Measurements from ENCODE around the gene KLHL5.
"Not testable (repeated sequence)": the region's sequence is repeated elsewhere in the genome, so short reads cannot be mapped to it uniquely, and the experiment has no call there.

KLHL5 gene

DNA sequence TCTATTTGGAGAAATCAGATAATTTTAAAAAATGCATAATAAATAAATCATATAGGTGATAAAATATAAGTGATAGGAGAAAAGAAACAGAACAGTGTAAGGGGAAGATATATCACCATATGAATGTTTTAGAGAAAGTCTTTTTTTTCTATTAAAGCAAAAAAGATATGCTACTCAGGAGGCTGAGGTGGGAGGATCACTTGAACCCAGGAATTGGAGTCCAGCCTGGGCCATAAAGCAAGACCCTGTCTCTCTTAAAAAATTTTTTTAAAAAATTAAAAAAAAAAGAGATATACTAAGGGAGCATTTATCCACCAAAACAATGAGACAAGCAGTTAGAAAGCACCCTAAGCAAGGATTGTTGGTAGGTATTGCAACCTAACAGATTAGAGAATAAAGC, 35.9 kb upstream of the KLHL5 start:
- Histone ChIP-seq H3K27ac (ENCODE audit: low read depth, low read length) (no peak overlapping the region), H2AK5ac (ENCODE audit: low read length) (no peak overlapping the region), H3K79me2 (ENCODE audit: control insufficient read depth, insufficient read depth, low read length, poor library complexity) (no peaks in the 10 kb centered on the region), H2AFZ (ENCODE audit: insufficient read depth, low read length, poor library complexity) (no peak overlapping the region), H3K4me2 (ENCODE audit: low read length) (no peak overlapping the region), H3K79me1 (ENCODE audit: low read length) (no peaks in the 10 kb centered on the region), H4K12ac (ENCODE audit: low read depth, low read length) (no peak overlapping the region), H2BK5ac (ENCODE audit: low read depth, low read length, poor library complexity) (no peak overlapping the region), H3K36me3 (ENCODE audit: control insufficient read depth in 1 of 2, insufficient read depth in 2 of 2, low read length in 2 of 2) (no peaks in the 10 kb centered on the region), H3K9ac (ENCODE audit: low read length) (no peak overlapping the region), H3K4me1 (ENCODE audit: control insufficient read depth in 1 of 2, insufficient read depth in 2 of 2, low read length in 2 of 2) (no peaks in the 10 kb centered on the region), H4K8ac (ENCODE audit: low read depth, low read length) (no peak overlapping the region), H3K4ac (ENCODE audit: low read depth, low read length) (no peak overlapping the region), H3K14ac (ENCODE audit: low read length) (no peak overlapping the region), H3K18ac (ENCODE audit: low read length) (no peak overlapping the region), H2BK12ac (ENCODE audit: low read length) (no peak overlapping the region), H3K27me3 (ENCODE audit: insufficient read depth, low read length) (no peaks in the 10 kb centered on the region), H3K4me3 (ENCODE audit: low read depth, low read length) (no peak overlapping the region), H4K91ac (ENCODE audit: low read depth, low read length) (no peak overlapping the region), H3K9me3 (ENCODE audit: insufficient read depth, low read depth, low read length) (no peaks in the 10 kb centered on the region), H2BK120ac (ENCODE audit: insufficient read depth, low read length, poor library complexity) (no peak overlapping the region), H3K23ac (ENCODE audit: low read length) (no peak overlapping the region)
- DNase-seq: no peak

DNA sequence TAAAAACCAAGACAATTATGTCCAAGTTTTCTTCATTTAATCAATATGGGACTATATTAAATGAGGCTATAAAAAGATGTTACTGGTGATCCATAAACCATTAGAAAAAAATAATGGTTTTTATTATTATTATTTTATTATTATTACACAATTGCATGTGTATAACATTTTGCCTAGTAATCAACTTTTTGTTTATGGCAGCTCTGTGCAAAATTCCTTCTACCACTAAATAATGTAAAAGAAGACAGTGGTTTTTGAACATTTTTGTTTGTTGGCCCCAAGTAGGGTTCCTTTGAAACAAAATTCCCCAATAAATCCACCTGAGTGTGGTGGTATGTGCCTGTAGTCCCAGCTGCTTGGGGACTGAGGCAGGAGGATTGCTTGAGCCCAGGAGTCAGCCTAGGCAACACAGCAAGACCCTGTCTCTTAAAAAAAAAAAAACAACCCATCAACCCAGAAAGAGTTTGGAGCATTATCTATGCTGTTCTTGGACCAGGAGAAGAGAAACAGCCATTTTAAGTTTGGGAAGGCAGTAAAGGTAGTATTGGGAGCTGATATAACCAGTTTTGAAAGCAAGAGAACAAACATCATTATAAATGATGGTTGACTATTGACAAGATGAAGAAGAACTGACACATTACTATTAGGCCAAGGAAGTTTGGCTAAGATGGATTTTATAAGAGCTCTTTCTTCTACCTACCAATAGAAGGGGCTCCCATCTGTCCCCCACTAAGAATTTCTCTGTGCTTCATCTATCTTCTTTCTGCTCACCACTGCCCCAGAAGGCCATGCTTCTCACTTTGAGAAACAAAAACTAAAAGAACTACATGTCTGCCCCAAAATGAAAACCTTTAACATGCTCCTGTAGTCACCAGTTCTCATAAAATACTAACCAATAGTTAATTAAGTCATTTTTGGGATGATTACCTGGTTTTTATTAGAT, 32.0 kb upstream of the KLHL5 start:
- Histone ChIP-seq H2AK5ac (ENCODE audit: low read length) (no peak overlapping the region), H2BK5ac (ENCODE audit: low read depth, low read length, poor library complexity) (no peak overlapping the region), H3K4me3 (ENCODE audit: low read depth, low read length) (no peak overlapping the region), H3K18ac (ENCODE audit: low read length) (no peak overlapping the region), H3K79me1 (ENCODE audit: low read length) (no peaks in the 10 kb centered on the region), H2AFZ (ENCODE audit: insufficient read depth, low read length, poor library complexity) (no peak overlapping the region), H3K14ac (ENCODE audit: low read length) (no peak overlapping the region), H3K27ac (ENCODE audit: low read depth, low read length) (no peak overlapping the region), H3K79me2 (ENCODE audit: control insufficient read depth, insufficient read depth, low read length, poor library complexity) (no peaks in the 10 kb centered on the region), H3K4me2 (ENCODE audit: low read length) (no peak overlapping the region), H3K9ac (ENCODE audit: low read length) (no peak overlapping the region), H2BK12ac (ENCODE audit: low read length) (no peak overlapping the region), H3K27me3 (ENCODE audit: insufficient read depth, low read length) (no peaks in the 10 kb centered on the region), H3K4me1 (ENCODE audit: control insufficient read depth in 1 of 2, insufficient read depth in 2 of 2, low read length in 2 of 2) (no peaks in the 10 kb centered on the region), H4K91ac (ENCODE audit: low read depth, low read length) (no peak overlapping the region), H3K36me3 (ENCODE audit: control insufficient read depth in 1 of 2, insufficient read depth in 2 of 2, low read length in 2 of 2) (no peaks in the 10 kb centered on the region), H2BK120ac (ENCODE audit: insufficient read depth, low read length, poor library complexity) (no peak overlapping the region), H4K12ac (ENCODE audit: low read depth, low read length) (no peak overlapping the region), H3K4ac (ENCODE audit: low read depth, low read length) (no peak overlapping the region), H3K9me3 (ENCODE audit: insufficient read depth, low read depth, low read length) (no peaks in the 10 kb centered on the region), H3K23ac (ENCODE audit: low read length) (no peak overlapping the region), H4K8ac (ENCODE audit: low read depth, low read length) (no peak overlapping the region)
- no peak for DNase-seq

DNA sequence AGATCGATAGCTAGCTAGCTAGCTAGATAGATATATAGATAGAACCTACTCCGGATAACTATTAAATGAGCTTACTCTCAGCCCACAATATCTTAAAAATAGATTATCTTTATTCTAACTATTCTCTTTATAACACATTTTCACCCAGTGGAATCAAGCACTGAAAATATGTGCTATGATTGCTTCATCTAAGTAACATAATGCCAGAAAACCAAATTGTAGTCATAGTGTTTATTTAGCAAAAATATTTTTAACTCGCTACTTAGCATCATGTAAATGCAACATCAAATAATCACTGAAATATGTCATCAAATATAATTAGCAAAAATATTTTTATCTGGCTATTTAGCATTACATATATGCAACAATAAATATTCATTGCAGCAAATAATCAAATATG, 31.3 kb upstream of the KLHL5 start:
- no peak overlapping the region for H3K27ac ChIP-seq (ENCODE audit: low read depth, low read length)
- H3K18ac ChIP-seq (ENCODE audit: low read length): no peak overlapping the region
- H3K14ac ChIP-seq (ENCODE audit: low read length): no peak overlapping the region
- no peak overlapping the region for H4K8ac ChIP-seq (ENCODE audit: low read depth, low read length)
- no peak overlapping the region for H3K9ac ChIP-seq (ENCODE audit: low read length)
- H2AK5ac ChIP-seq (ENCODE audit: low read length): no peak overlapping the region
- no peaks in the 10 kb centered on the region for H3K36me3 ChIP-seq (ENCODE audit: control insufficient read depth in 1 of 2, insufficient read depth in 2 of 2, low read length in 2 of 2)
- H3K9me3 ChIP-seq (ENCODE audit: insufficient read depth, low read depth, low read length): no peaks in the 10 kb centered on the region
- WGBS (ENCODE audit: extremely low coverage, insufficient coverage, insufficient read length): no CpG with 5 or more reads among the region's 3 CpGs
- no peak overlapping the region for H2AFZ ChIP-seq (ENCODE audit: insufficient read depth, low read length, poor library complexity)
- H4K12ac ChIP-seq (ENCODE audit: low read depth, low read length): no peak overlapping the region
- DNase-seq: no peak
- no peak overlapping the region for H3K4ac ChIP-seq (ENCODE audit: low read depth, low read length)
- H3K4me2 ChIP-seq (ENCODE audit: low read length): no peak overlapping the region
- H4K91ac ChIP-seq (ENCODE audit: low read depth, low read length): no peak overlapping the region
- no peaks in the 10 kb centered on the region for H3K4me1 ChIP-seq (ENCODE audit: control insufficient read depth in 1 of 2, insufficient read depth in 2 of 2, low read length in 2 of 2)
- no peaks in the 10 kb centered on the region for H3K27me3 ChIP-seq (ENCODE audit: insufficient read depth, low read length)
- H3K79me2 ChIP-seq (ENCODE audit: control insufficient read depth, insufficient read depth, low read length, poor library complexity): no peaks in the 10 kb centered on the region
- H3K79me1 ChIP-seq (ENCODE audit: low read length): no peaks in the 10 kb centered on the region
- H2BK5ac ChIP-seq (ENCODE audit: low read depth, low read length, poor library complexity): no peak overlapping the region
- no peak overlapping the region for H2BK120ac ChIP-seq (ENCODE audit: insufficient read depth, low read length, poor library complexity)
- no peak overlapping the region for H3K23ac ChIP-seq (ENCODE audit: low read length)
- no peak overlapping the region for H3K4me3 ChIP-seq (ENCODE audit: low read depth, low read length)
- no peak overlapping the region for H2BK12ac ChIP-seq (ENCODE audit: low read length)

DNA sequence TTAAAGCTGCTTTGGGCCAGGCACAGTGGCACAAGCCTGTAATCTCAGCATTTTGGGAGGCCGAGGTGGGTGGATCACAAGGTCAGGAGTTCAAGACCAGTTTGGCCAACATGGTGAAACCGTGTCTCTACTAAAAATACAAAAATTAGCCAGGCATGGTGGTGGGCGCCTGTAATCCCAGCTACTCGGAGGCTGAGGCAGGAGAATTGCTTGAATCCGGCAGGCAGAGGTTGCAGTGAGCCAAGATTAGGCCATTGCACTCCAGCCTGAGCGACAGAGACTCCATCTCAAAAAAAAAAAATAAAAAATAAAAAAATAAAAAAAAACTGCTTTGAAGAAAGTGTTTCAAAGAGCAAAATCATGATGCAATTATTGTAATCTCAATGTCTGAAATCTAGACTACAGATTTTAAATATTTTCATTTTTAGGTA, 30.4 kb upstream of the KLHL5 start:
- not testable (repeated sequence) for H2AK5ac ChIP-seq (ENCODE audit: low read length); H2BK120ac ChIP-seq (ENCODE audit: insufficient read depth, low read length, poor library complexity); H3K9me3 ChIP-seq (ENCODE audit: insufficient read depth, low read depth, low read length); H3K36me3 ChIP-seq (ENCODE audit: control insufficient read depth in 1 of 2, insufficient read depth in 2 of 2, low read length in 2 of 2); H3K27me3 ChIP-seq (ENCODE audit: insufficient read depth, low read length); H3K4me3 ChIP-seq (ENCODE audit: low read depth, low read length); H4K12ac ChIP-seq (ENCODE audit: low read depth, low read length); H2BK5ac ChIP-seq (ENCODE audit: low read depth, low read length, poor library complexity); H4K8ac ChIP-seq (ENCODE audit: low read depth, low read length); H3K23ac ChIP-seq (ENCODE audit: low read length); H3K27ac ChIP-seq (ENCODE audit: low read depth, low read length); H2BK12ac ChIP-seq (ENCODE audit: low read length); H3K4me1 ChIP-seq (ENCODE audit: control insufficient read depth in 1 of 2, insufficient read depth in 2 of 2, low read length in 2 of 2); H3K4me2 ChIP-seq (ENCODE audit: low read length); H3K4ac ChIP-seq (ENCODE audit: low read depth, low read length); H3K9ac ChIP-seq (ENCODE audit: low read length); H2AFZ ChIP-seq (ENCODE audit: insufficient read depth, low read length, poor library complexity); H3K18ac ChIP-seq (ENCODE audit: low read length); DNase-seq; H3K79me1 ChIP-seq (ENCODE audit: low read length); H3K14ac ChIP-seq (ENCODE audit: low read length); H3K79me2 ChIP-seq (ENCODE audit: control insufficient read depth, insufficient read depth, low read length, poor library complexity); H4K91ac ChIP-seq (ENCODE audit: low read depth, low read length)
- no CpG with 5 or more reads among the region's 6 CpGs for WGBS (ENCODE audit: extremely low coverage, insufficient coverage, insufficient read length)
